ENCODE data around the gene BSPRY.
"Not testable (repeated sequence)": the region's sequence is repeated elsewhere in the genome, so short reads cannot be mapped to it uniquely, and the experiment has no call there.

The BSPRY gene

GRCh38 chr9:113359385-113359784 lies 10.0 kb downstream of the BSPRY start:
- H3K4me1 ChIP-seq (ENCODE audit: insufficient read depth, low read length): peaks cover 5% of the 10 kb centered on the region; the same call in 1 of the 2 replicates
- H3K9me3 ChIP-seq (ENCODE audit: insufficient read depth, low read depth, low read length): no peaks in the 10 kb centered on the region
- no peaks in the 10 kb centered on the region for H3K36me3 ChIP-seq (ENCODE audit: insufficient read depth, low read length)
- WGBS: 87% methylated on average over 1 of the region's 1 CpG
- H3K27ac ChIP-seq (ENCODE audit: low read depth, low read length): no peak overlapping the region
- H3K27me3 ChIP-seq (ENCODE audit: insufficient read depth, low read length): no peaks in the 10 kb centered on the region
- H3K9ac ChIP-seq (ENCODE audit: low read depth, low read length): no peak overlapping the region
- no peak overlapping the region for H3K4me3 ChIP-seq (ENCODE audit: low read length)

GRCh38 chr9:113360242-113360842 lies 11.0 kb downstream of the BSPRY start:
- Histone ChIP-seq H3K36me3 (ENCODE audit: insufficient read depth, low read length) (no peaks in the 10 kb centered on the region), H3K27me3 (ENCODE audit: insufficient read depth, low read length) (no peaks in the 10 kb centered on the region), H3K9me3 (ENCODE audit: insufficient read depth, low read depth, low read length) (no peaks in the 10 kb centered on the region), H3K9ac (ENCODE audit: low read depth, low read length) (no peak overlapping the region), H3K27ac (ENCODE audit: low read depth, low read length) (no peak overlapping the region), H3K4me3 (ENCODE audit: low read length) (no peak overlapping the region), H3K4me1 (ENCODE audit: insufficient read depth, low read length) (peaks cover 5% of the 10 kb centered on the region; the same call in 1 of the 2 replicates)
- WGBS: 89% methylated on average over 15 of the region's 15 CpGs

- Histone ChIP-seq H3K27me3 (ENCODE audit: insufficient read depth, low read length) (no peaks in the 10 kb centered on the region), H3K4me3 (ENCODE audit: low read length) (no peak overlapping the region), H3K9ac (ENCODE audit: low read depth, low read length) (no peak overlapping the region), H3K36me3 (ENCODE audit: insufficient read depth, low read length) (no peaks in the 10 kb centered on the region), H3K27ac (ENCODE audit: low read depth, low read length) (no peak overlapping the region), H3K9me3 (ENCODE audit: insufficient read depth, low read depth, low read length) (no peaks in the 10 kb centered on the region), H3K4me1 (ENCODE audit: insufficient read depth, low read length) (peaks cover 5% of the 10 kb centered on the region; the same call in 1 of the 2 replicates)
- WGBS: 92% methylated on average over 7 of the region's 7 CpGs
Observed at GRCh38 chr9:113361304-113362018, 12.1 kb downstream of the BSPRY start.

GRCh38 chr9:113363336-113363735 lies 14.0 kb downstream of the BSPRY start:
- Histone ChIP-seq H3K27me3 (ENCODE audit: insufficient read depth, low read length) (no peaks in the 10 kb centered on the region), H3K4me1 (ENCODE audit: insufficient read depth, low read length) (peaks cover 5% of the 10 kb centered on the region; the same call in 1 of the 2 replicates), H3K9ac (ENCODE audit: low read depth, low read length) (no peak overlapping the region), H3K27ac (ENCODE audit: low read depth, low read length) (no peak overlapping the region), H3K9me3 (ENCODE audit: insufficient read depth, low read depth, low read length) (no peaks in the 10 kb centered on the region), H3K4me3 (ENCODE audit: low read length) (no peak overlapping the region), H3K36me3 (ENCODE audit: insufficient read depth, low read length) (no peaks in the 10 kb centered on the region)
- WGBS: 95% methylated on average over 3 of the region's 3 CpGs

GRCh38 chr9:113364951-113365350 lies 15.6 kb downstream of the BSPRY start:
- Histone ChIP-seq H3K4me3 (ENCODE audit: low read length) (no peak overlapping the region), H3K4me1 (ENCODE audit: insufficient read depth, low read length) (peaks cover 5% of the 10 kb centered on the region; the same call in 1 of the 2 replicates), H3K36me3 (ENCODE audit: insufficient read depth, low read length) (no peaks in the 10 kb centered on the region), H3K9me3 (ENCODE audit: insufficient read depth, low read depth, low read length) (no peaks in the 10 kb centered on the region), H3K27ac (ENCODE audit: low read depth, low read length) (no peak overlapping the region), H3K9ac (ENCODE audit: low read depth, low read length) (no peak overlapping the region), H3K27me3 (ENCODE audit: insufficient read depth, low read length) (no peaks in the 10 kb centered on the region)
- 86% methylated on average over 1 of the region's 1 CpG for WGBS

- H3K27ac ChIP-seq (ENCODE audit: low read depth, low read length); H3K9ac ChIP-seq (ENCODE audit: low read depth, low read length); H3K27me3 ChIP-seq (ENCODE audit: insufficient read depth, low read length); H3K36me3 ChIP-seq (ENCODE audit: insufficient read depth, low read length); H3K4me3 ChIP-seq (ENCODE audit: low read length); H3K4me1 ChIP-seq (ENCODE audit: insufficient read depth, low read length); H3K9me3 ChIP-seq (ENCODE audit: insufficient read depth, low read depth, low read length): not testable (repeated sequence)
- WGBS: 91% methylated on average over 3 of the region's 3 CpGs
Observed at GRCh38 chr9:113365652-113366051, 16.3 kb downstream of the BSPRY start.

GRCh38 chr9:113368348-113368981 lies 19.1 kb downstream of the BSPRY start:
- Histone ChIP-seq H3K9ac (ENCODE audit: low read depth, low read length) (no peak overlapping the region), H3K27ac (ENCODE audit: low read depth, low read length) (no peak overlapping the region), H3K36me3 (ENCODE audit: insufficient read depth, low read length) (peaks cover 5% of the 10 kb centered on the region), H3K4me3 (ENCODE audit: low read length) (no peak overlapping the region), H3K4me1 (ENCODE audit: insufficient read depth, low read length) (no peaks in the 10 kb centered on the region; the same call in 1 of the 2 replicates), H3K27me3 (ENCODE audit: insufficient read depth, low read length) (no peaks in the 10 kb centered on the region), H3K9me3 (ENCODE audit: insufficient read depth, low read depth, low read length) (no peaks in the 10 kb centered on the region)
- 91% methylated on average over 4 of the region's 5 CpGs for WGBS

- Histone ChIP-seq H3K36me3 (ENCODE audit: insufficient read depth, low read length) (peaks cover 12% of the 10 kb centered on the region), H3K27me3 (ENCODE audit: insufficient read depth, low read length) (no peaks in the 10 kb centered on the region), H3K4me3 (ENCODE audit: low read length) (no peak overlapping the region), H3K4me1 (ENCODE audit: insufficient read depth, low read length) (no peaks in the 10 kb centered on the region; the same call in 1 of the 2 replicates), H3K27ac (ENCODE audit: low read depth, low read length) (no peak overlapping the region), H3K9ac (ENCODE audit: low read depth, low read length) (no peak overlapping the region), H3K9me3 (ENCODE audit: insufficient read depth, low read depth, low read length) (no peaks in the 10 kb centered on the region)
- WGBS: 95% methylated on average over 12 of the region's 13 CpGs
Observed at GRCh38 chr9:113368982-113369854, 19.9 kb downstream of the BSPRY start.

GRCh38 chr9:113369855-113370140 lies 20.5 kb downstream of the BSPRY start:
- Histone ChIP-seq H3K27me3 (ENCODE audit: insufficient read depth, low read length) (no peaks in the 10 kb centered on the region), H3K9ac (ENCODE audit: low read depth, low read length) (no peak overlapping the region), H3K4me1 (ENCODE audit: insufficient read depth, low read length) (no peaks in the 10 kb centered on the region; the same call in 1 of the 2 replicates), H3K9me3 (ENCODE audit: insufficient read depth, low read depth, low read length) (no peaks in the 10 kb centered on the region), H3K36me3 (ENCODE audit: insufficient read depth, low read length) (peaks cover 14% of the 10 kb centered on the region), H3K4me3 (ENCODE audit: low read length) (no peak overlapping the region), H3K27ac (ENCODE audit: low read depth, low read length) (no peak overlapping the region)
- 90% methylated on average over 11 of the region's 11 CpGs for WGBS

- no peaks in the 10 kb centered on the region for H3K9me3 ChIP-seq (ENCODE audit: insufficient read depth, low read depth, low read length)
- H3K36me3 ChIP-seq (ENCODE audit: insufficient read depth, low read length): peaks cover 18% of the 10 kb centered on the region
- no peak overlapping the region for H3K27ac ChIP-seq (ENCODE audit: low read depth, low read length)
- no peaks in the 10 kb centered on the region; the same call in 1 of the 2 replicates for H3K4me1 ChIP-seq (ENCODE audit: insufficient read depth, low read length)
- H3K27me3 ChIP-seq (ENCODE audit: insufficient read depth, low read length): no peaks in the 10 kb centered on the region
- H3K9ac ChIP-seq (ENCODE audit: low read depth, low read length): no peak overlapping the region
- H3K4me3 ChIP-seq (ENCODE audit: low read length): no peak overlapping the region
- WGBS: 88% methylated on average over 8 of the region's 8 CpGs
Observed at GRCh38 chr9:113370806-113371325, 21.5 kb downstream of the BSPRY start.

Data from HUES64 (cell line).